Left ventricle myocardium inferior (tissue), 1 donor: Measurements from ENCODE around the gene TBL3. TPM values are rescaled to one million over a fixed set of nuclear protein-coding genes. Genes with fewer than 3 reads are reported as not detected.

Experiments
- DNase-seq: peaks from one replicate; pipeline ENCODE4 v3.0.0-alpha.2; 2020
- H3K27ac ChIP-seq: fragments of 200-600 bp; replicated peaks from 2 replicates; pipeline ENCODE4 v1.8.0; 2021
- H3K27me3 ChIP-seq: fragments of 200-600 bp; 2 replicates; pipeline ENCODE4 v1.8.0; 2021; ENCODE audit warnings: low read depth
- H3K36me3 ChIP-seq: fragments of 200-600 bp; 2 replicates; pipeline ENCODE4 v1.8.0; 2021
- H3K4me1 ChIP-seq: fragments of 200-600 bp; 2 replicates; pipeline ENCODE4 v1.8.0; 2021
- H3K4me3 ChIP-seq: fragments of 200-600 bp; 2 replicates; pipeline ENCODE4 v1.8.0; 2021; ENCODE audit warnings: mild to moderate bottlenecking, moderate library complexity
- H3K9me3 ChIP-seq: fragments of 200-600 bp; replicated peaks from 2 replicates; pipeline ENCODE4 v1.8.0; 2021
- intact Hi-C: fragments of 100-400 bp; cut with micrococcal nuclease; formaldehyde crosslinking; loops from one replicate; pipeline ENCODE4 v1.11.0; 2022
- total RNA-seq: library from RNA; stranded (reverse); fragmentation: NEBNext Ultra II Directional; extraction: Animal tissue kit (Norgen Biotek cat#: 25700); gene quantifications from one replicate; pipeline ENCODE4 v1.2.1, GENCODE V29; 2021
- TF ChIP-seq, protein P1 (sequence below): fragments of 200-600 bp; IDR thresholded peaks from 2 replicates; pipeline ENCODE4 v1.8.0; 2021; ENCODE audit warnings: antibody characterized with exemption, mild to moderate bottlenecking, borderline replicate concordance
- donor health status: DM: no; HTN: yes; CAD: no; lungs with severe emphysema.

The TBL3 gene
- total RNA-seq, 1 donor from 2014 or later = 22.6 TPM

DNA sequence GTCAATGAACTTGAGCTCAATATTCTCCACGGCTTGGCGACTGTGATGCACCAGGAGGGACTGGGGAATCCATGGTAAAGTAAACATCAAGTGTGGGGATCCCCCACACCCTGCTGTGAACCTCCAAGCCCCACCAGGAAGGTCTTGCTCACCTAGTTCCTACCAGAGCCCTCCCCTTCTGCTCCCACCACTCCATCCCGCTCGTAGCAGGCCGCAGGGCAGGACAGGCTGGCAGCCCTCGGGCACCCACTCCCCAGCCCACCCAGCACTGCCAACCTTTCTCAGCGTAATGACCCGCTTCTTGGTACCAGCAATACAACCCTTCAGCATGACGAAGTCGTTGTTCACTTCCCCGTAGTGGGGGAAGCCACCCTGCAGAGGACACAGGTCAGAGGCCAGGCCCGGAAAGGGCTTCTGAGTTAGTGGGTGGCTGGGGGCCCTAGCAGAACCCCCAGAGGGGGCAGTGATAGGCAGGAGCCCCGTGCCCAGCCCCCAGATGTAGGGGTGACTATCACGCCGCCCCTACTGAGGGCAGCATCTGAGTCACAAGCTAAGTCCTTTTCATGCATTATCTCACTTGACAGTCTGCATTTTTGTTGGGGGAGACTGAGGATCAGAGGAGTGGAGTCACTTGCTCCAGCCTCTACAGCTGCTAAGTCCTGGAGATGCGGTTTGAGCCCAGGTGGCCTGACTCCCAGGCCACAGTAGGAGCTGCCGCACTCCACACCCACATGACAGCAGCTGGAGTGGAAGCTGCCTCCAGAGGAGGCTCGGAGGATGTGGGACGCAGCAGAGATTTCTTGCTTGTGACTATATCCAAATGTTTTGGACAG is 26.1 kb upstream of the TBL3 start:
- H3K4me3 ChIP-seq = no peak overlapping the region
- no peaks in the 10 kb centered on the region for H3K27me3 ChIP-seq
- TF ChIP-seq, protein P1, sequence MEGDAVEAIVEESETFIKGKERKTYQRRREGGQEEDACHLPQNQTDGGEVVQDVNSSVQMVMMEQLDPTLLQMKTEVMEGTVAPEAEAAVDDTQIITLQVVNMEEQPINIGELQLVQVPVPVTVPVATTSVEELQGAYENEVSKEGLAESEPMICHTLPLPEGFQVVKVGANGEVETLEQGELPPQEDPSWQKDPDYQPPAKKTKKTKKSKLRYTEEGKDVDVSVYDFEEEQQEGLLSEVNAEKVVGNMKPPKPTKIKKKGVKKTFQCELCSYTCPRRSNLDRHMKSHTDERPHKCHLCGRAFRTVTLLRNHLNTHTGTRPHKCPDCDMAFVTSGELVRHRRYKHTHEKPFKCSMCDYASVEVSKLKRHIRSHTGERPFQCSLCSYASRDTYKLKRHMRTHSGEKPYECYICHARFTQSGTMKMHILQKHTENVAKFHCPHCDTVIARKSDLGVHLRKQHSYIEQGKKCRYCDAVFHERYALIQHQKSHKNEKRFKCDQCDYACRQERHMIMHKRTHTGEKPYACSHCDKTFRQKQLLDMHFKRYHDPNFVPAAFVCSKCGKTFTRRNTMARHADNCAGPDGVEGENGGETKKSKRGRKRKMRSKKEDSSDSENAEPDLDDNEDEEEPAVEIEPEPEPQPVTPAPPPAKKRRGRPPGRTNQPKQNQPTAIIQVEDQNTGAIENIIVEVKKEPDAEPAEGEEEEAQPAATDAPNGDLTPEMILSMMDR = no peak
- H3K4me1 ChIP-seq = peaks cover 51% of the 10 kb centered on the region
- intact Hi-C loops = no loop called here
- H3K36me3 ChIP-seq = peaks cover 6% of the 10 kb centered on the region
- H3K9me3 ChIP-seq = no peaks in the 10 kb centered on the region
- H3K27ac ChIP-seq = peak overlapping the region; percentile 46
- DNase-seq = no peak

DNA sequence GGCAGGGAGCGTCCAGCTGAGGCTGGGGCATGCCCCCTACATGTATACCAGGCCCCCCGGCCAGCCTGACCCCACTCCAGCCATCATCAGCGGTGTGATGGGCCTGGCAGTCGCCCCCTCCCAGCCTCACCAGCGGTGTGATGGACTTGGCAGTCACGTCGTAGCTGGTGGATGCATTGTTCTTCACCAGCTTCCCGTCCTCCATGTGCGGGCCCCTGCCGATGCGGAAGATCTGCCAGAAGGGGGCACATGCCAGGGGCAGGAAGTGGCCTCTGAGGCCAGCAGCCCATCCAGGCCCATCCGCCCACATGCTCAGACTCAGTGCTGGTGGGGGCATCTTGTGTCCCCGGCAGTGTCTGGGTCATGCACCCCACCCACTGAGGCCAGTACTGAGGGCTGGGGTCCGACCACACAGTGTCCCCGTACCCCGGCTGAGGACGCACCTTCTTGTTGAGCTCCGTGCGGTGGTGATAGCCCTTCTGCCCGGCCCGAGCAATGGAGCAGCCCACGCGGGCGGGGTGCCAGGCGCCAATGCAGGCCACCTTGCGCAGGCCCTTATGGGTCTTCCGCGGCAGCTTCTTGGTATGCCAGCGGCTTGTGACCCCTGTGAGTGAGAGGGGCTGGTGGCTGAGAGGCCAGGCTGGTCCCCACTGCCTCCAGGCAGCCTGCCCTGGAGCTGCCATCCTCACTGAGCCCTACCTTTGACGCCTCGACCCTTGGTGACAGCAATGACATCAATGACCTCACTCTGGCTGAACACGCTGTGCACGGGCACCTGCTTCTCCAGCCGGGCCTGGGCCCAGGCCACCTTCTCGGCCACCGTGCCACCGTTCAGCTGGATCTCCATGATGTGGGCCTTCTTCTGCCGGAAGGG is 25.1 kb upstream of the TBL3 start:
- intact Hi-C loops = no loop called here
- Histone ChIP-seq H3K4me3 (no peak overlapping the region), H3K9me3 (no peaks in the 10 kb centered on the region), H3K27ac (peak overlapping the region; percentile 46), H3K27me3 (no peaks in the 10 kb centered on the region), H3K36me3 (peaks cover 3% of the 10 kb centered on the region), H3K4me1 (peaks cover 56% of the 10 kb centered on the region)
- no peak for DNase-seq
- TF ChIP-seq, protein P1 = no peak

DNA sequence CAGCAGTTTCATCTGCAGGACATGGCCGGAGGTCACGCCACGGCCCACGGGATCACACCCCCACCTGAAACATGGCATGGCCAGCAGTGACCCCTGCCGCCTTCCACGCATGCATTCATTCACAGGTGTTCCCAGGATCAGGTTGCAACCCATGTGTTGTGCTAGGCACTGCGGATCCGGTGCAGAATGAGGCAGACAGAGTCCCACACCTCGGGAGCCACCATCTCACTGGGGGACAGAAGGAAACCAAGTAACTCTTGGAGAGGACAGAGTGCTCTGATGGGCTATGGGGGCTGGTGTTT is 24.5 kb upstream of the TBL3 start:
- Histone ChIP-seq H3K4me3 (no peak overlapping the region), H3K27me3 (no peaks in the 10 kb centered on the region), H3K27ac (peak overlapping the region; percentile 46), H3K4me1 (peaks cover 51% of the 10 kb centered on the region), H3K36me3 (peaks cover 3% of the 10 kb centered on the region), H3K9me3 (no peaks in the 10 kb centered on the region)
- intact Hi-C loops = no loop called here
- DNase-seq = no peak
- TF ChIP-seq, protein P1 = no peak

DNA sequence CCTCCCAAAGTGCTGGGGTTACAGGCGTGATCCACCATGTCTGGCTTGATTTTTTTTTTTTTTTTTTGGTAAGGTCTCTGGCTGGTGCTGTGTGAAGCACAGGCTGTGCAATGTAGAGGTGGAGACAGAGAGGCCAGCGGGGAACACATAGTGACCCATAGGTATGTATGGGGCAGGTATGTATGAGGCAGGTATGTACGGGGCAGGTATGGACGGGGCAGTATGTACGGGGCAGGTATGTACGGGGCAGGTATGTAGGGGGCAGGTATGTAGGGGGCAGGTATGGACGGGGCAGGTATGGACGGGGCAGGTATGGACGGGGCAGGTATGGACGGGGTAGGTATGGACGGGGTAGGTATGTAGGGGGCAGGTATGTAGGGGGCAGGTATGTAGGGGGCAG is 22.3 kb upstream of the TBL3 start:
- H3K36me3 ChIP-seq = peaks cover 3% of the 10 kb centered on the region
- H3K9me3 ChIP-seq = no peaks in the 10 kb centered on the region
- H3K27me3 ChIP-seq = no peaks in the 10 kb centered on the region
- H3K4me3 ChIP-seq = no peak overlapping the region
- TF ChIP-seq, protein P1 = no peak
- peak overlapping the region; percentile 38 for H3K27ac ChIP-seq
- no peak for DNase-seq
- peaks cover 35% of the 10 kb centered on the region for H3K4me1 ChIP-seq
- intact Hi-C loops = no loop called here

DNA sequence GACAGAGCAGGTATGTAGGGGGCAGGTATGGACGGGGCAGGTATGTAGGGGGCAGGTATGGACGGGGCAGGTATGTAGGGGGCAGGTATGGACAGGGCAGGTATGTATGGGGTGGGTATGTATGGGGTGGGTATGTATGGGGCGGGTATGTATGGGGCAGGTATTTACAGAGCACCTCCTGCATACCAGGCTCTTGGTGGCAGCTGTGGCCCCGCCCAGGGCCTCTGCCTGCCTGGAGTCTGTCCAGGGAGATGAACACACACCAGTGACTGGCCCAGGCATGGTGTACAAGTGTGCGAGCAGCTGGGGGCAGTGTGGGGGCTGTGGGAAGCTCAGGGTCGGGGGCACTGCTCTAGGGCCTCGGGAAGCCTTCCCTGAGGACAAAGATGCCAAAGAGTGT is 21.8 kb upstream of the TBL3 start:
- H3K27me3 ChIP-seq = no peaks in the 10 kb centered on the region
- intact Hi-C loops = no loop called here
- H3K4me3 ChIP-seq = peak overlapping the region; percentile 64
- H3K9me3 ChIP-seq = no peaks in the 10 kb centered on the region
- peaks cover 3% of the 10 kb centered on the region for H3K36me3 ChIP-seq
- DNase-seq = no peak
- TF ChIP-seq, protein P1 = no peak
- H3K4me1 ChIP-seq = peaks cover 35% of the 10 kb centered on the region
- H3K27ac ChIP-seq = peak overlapping the region; percentile 89
